ENCODE data around the gene KLC3. TPM values are rescaled to one million over a fixed set of nuclear protein-coding genes. Genes with fewer than 3 reads are reported as not detected.
"Not testable (repeated sequence)": the region's sequence is repeated elsewhere in the genome, so short reads cannot be mapped to it uniquely, and the experiment has no call there.

KLC3 gene
- total RNA-seq, 2 experiments from 2014 or later: not detected

GRCh38 chr19:45305421-45305820 is 35.1 kb upstream of the KLC3 start:
- H3K36me3 Mint-ChIP-seq: no peaks in the 10 kb centered on the region
- no peaks in the 10 kb centered on the region for H3K27me3 Mint-ChIP-seq
- DNase-seq: no peak
- H3K4me3 Mint-ChIP-seq: no peak overlapping the region
- H3K9me3 Mint-ChIP-seq (ENCODE audit: low read depth): no peaks in the 10 kb centered on the region
- ATAC-seq: no peak
- CTCF ChIA-PET: no interaction called here
- no peaks in the 10 kb centered on the region for H3K4me1 Mint-ChIP-seq
- H3K27ac Mint-ChIP-seq: no peak overlapping the region

- DNase-seq (no peak), ATAC-seq (no peak)
- no peak overlapping the region for H3K27ac Mint-ChIP-seq
- CTCF ChIA-PET: no interaction called here
- H3K4me3 Mint-ChIP-seq: no peak overlapping the region
- no peaks in the 10 kb centered on the region for H3K27me3 Mint-ChIP-seq
- H3K36me3 Mint-ChIP-seq: no peaks in the 10 kb centered on the region
- no peaks in the 10 kb centered on the region for H3K9me3 Mint-ChIP-seq (ENCODE audit: low read depth)
- no peaks in the 10 kb centered on the region for H3K4me1 Mint-ChIP-seq
Observed at GRCh38 chr19:45306040-45306439, 34.5 kb upstream of the KLC3 start.

GRCh38 chr19:45306518-45307027 is 34.0 kb upstream of the KLC3 start:
- H3K4me3 Mint-ChIP-seq: no peak overlapping the region
- ATAC-seq: no peak
- no peaks in the 10 kb centered on the region for H3K27me3 Mint-ChIP-seq
- no peaks in the 10 kb centered on the region for H3K36me3 Mint-ChIP-seq
- DNase-seq: no peak
- no peaks in the 10 kb centered on the region for H3K4me1 Mint-ChIP-seq
- H3K9me3 Mint-ChIP-seq (ENCODE audit: low read depth): no peaks in the 10 kb centered on the region
- CTCF ChIA-PET: interaction anchor here (0.6 kb wide), 1 partner anchor 50 kb away, joined by 3 read pairs; no protein-coding TSS in a partner anchor
- no peak overlapping the region for H3K27ac Mint-ChIP-seq

GRCh38 chr19:45307361-45307760 is 33.2 kb upstream of the KLC3 start:
- H3K27me3 Mint-ChIP-seq: no peaks in the 10 kb centered on the region
- no peaks in the 10 kb centered on the region for H3K9me3 Mint-ChIP-seq (ENCODE audit: low read depth)
- H3K4me1 Mint-ChIP-seq: no peaks in the 10 kb centered on the region
- H3K36me3 Mint-ChIP-seq: no peaks in the 10 kb centered on the region
- DNase-seq (no peak), ATAC-seq (no peak)
- no peak overlapping the region for H3K27ac Mint-ChIP-seq
- no peak overlapping the region for H3K4me3 Mint-ChIP-seq
- CTCF ChIA-PET: interaction anchor here (0.6 kb wide), 1 partner anchor 50 kb away, joined by 3 read pairs; no protein-coding TSS in a partner anchor

GRCh38 chr19:45309322-45309721 is 31.2 kb upstream of the KLC3 start:
- CTCF ChIA-PET: interaction anchor here (0.5 kb wide), 1 partner anchor 126 kb away, joined by 3 read pairs; no protein-coding TSS in a partner anchor
- not testable (repeated sequence) for H3K27ac Mint-ChIP-seq; H3K4me1 Mint-ChIP-seq; H3K36me3 Mint-ChIP-seq; ATAC-seq; H3K4me3 Mint-ChIP-seq; DNase-seq; H3K9me3 Mint-ChIP-seq (ENCODE audit: low read depth)
- H3K27me3 Mint-ChIP-seq: peaks cover 10% of the 10 kb centered on the region

GRCh38 chr19:45311621-45312020 is 28.9 kb upstream of the KLC3 start:
- H3K9me3 Mint-ChIP-seq (ENCODE audit: low read depth): no peaks in the 10 kb centered on the region
- CTCF ChIA-PET: no interaction called here
- DNase-seq (no peak), ATAC-seq (no peak)
- H3K4me3 Mint-ChIP-seq: no peak overlapping the region
- no peaks in the 10 kb centered on the region for H3K4me1 Mint-ChIP-seq
- H3K27ac Mint-ChIP-seq: no peak overlapping the region
- H3K27me3 Mint-ChIP-seq: peaks cover 22% of the 10 kb centered on the region
- H3K36me3 Mint-ChIP-seq: no peaks in the 10 kb centered on the region

- H3K27me3 Mint-ChIP-seq: peaks cover 26% of the 10 kb centered on the region
- H3K4me3 Mint-ChIP-seq; H3K4me1 Mint-ChIP-seq; ATAC-seq; CTCF ChIA-PET; H3K36me3 Mint-ChIP-seq; H3K9me3 Mint-ChIP-seq (ENCODE audit: low read depth); DNase-seq; H3K27ac Mint-ChIP-seq: not testable (repeated sequence)
Observed at GRCh38 chr19:45312285-45312684, 28.3 kb upstream of the KLC3 start.

- no peak for ATAC-seq
- Mint-ChIP-seq H3K4me1 (no peaks in the 10 kb centered on the region), H3K27me3 (peaks cover 29% of the 10 kb centered on the region), H3K27ac (no peak overlapping the region), H3K9me3 (ENCODE audit: low read depth) (no peaks in the 10 kb centered on the region), H3K36me3 (no peaks in the 10 kb centered on the region), H3K4me3 (no peak overlapping the region)
- DNase-seq: no peak
- CTCF ChIA-PET: interaction anchor here (0.6 to 2.0 kb wide), 2 partner anchors 18 to 24 kb away, joined by 3 to 4 read pairs; no protein-coding TSS in a partner anchor
Observed at GRCh38 chr19:45314708-45315245, 25.8 kb upstream of the KLC3 start.

- peaks cover 29% of the 10 kb centered on the region for H3K27me3 Mint-ChIP-seq
- no peak overlapping the region for H3K4me3 Mint-ChIP-seq
- no peaks in the 10 kb centered on the region for H3K36me3 Mint-ChIP-seq
- no peak overlapping the region for H3K27ac Mint-ChIP-seq
- DNase-seq: no peak
- CTCF ChIA-PET: interaction anchor here (0.6 to 2.0 kb wide), 2 partner anchors 17 to 24 kb away, joined by 3 to 4 read pairs; no protein-coding TSS in a partner anchor
- no peaks in the 10 kb centered on the region for H3K9me3 Mint-ChIP-seq (ENCODE audit: low read depth)
- no peaks in the 10 kb centered on the region for H3K4me1 Mint-ChIP-seq
- ATAC-seq: no peak
Observed at GRCh38 chr19:45315304-45315703, 25.2 kb upstream of the KLC3 start.

GRCh38 chr19:45320997-45321775 is 19.4 kb upstream of the KLC3 start:
- Mint-ChIP-seq H3K27ac (no peak overlapping the region), H3K9me3 (ENCODE audit: low read depth) (no peaks in the 10 kb centered on the region), H3K4me3 (no peak overlapping the region), H3K4me1 (no peaks in the 10 kb centered on the region), H3K27me3 (peaks cover 39% of the 10 kb centered on the region), H3K36me3 (no peaks in the 10 kb centered on the region)
- CTCF ChIA-PET: interaction anchor here (1.9 kb wide), 1 partner anchor 17 kb away, joined by 5 read pairs; no protein-coding TSS in a partner anchor
- no peak for ATAC-seq
- no peak for DNase-seq

GRCh38 chr19:45321848-45322247 is 18.7 kb upstream of the KLC3 start:
- Mint-ChIP-seq H3K27ac (no peak overlapping the region), H3K4me3 (no peak overlapping the region), H3K9me3 (ENCODE audit: low read depth) (no peaks in the 10 kb centered on the region), H3K36me3 (no peaks in the 10 kb centered on the region), H3K27me3 (peaks cover 33% of the 10 kb centered on the region), H3K4me1 (peaks cover 3% of the 10 kb centered on the region)
- ATAC-seq (no peak), DNase-seq (no peak)
- CTCF ChIA-PET: interaction anchor here (1.9 kb wide), 1 partner anchor 17 kb away, joined by 5 read pairs; no protein-coding TSS in a partner anchor

- DNase-seq (no peak), ATAC-seq (no peak)
- Mint-ChIP-seq H3K4me3 (no peak overlapping the region), H3K4me1 (peaks cover 3% of the 10 kb centered on the region), H3K27ac (no peak overlapping the region), H3K9me3 (ENCODE audit: low read depth) (no peaks in the 10 kb centered on the region), H3K36me3 (no peaks in the 10 kb centered on the region), H3K27me3 (peaks cover 32% of the 10 kb centered on the region)
- CTCF ChIA-PET: no interaction called here
Observed at GRCh38 chr19:45322311-45322710, 18.2 kb upstream of the KLC3 start.

GRCh38 chr19:45322744-45323281 is 17.7 kb upstream of the KLC3 start, which contains the start of gene CKM:
Gene CKM, minus strand, starts transcription at chr19:45322875. Its CDS starts 3,162 bp downstream, at chr19:45319713.
- CTCF ChIA-PET: no interaction called here
- Mint-ChIP-seq H3K36me3 (no peaks in the 10 kb centered on the region), H3K27me3 (peaks cover 28% of the 10 kb centered on the region), H3K27ac (no peak within 1 kb of the TSS), H3K4me1 (peaks cover 3% of the 10 kb centered on the region), H3K4me3 (no peak within 1 kb of the TSS), H3K9me3 (ENCODE audit: low read depth) (no peaks in the 10 kb centered on the region)
- DNase-seq (no peak), ATAC-seq (no peak)
